ENCODE results near the gene COL9A2. TPM values are rescaled to one million over a fixed set of nuclear protein-coding genes. Genes with fewer than 3 reads are reported as not detected.

The COL9A2 gene
- total and polyA plus RNA-seq, 9 donors: 0.30 to 5.7 (median 1.7) TPM

DNA sequence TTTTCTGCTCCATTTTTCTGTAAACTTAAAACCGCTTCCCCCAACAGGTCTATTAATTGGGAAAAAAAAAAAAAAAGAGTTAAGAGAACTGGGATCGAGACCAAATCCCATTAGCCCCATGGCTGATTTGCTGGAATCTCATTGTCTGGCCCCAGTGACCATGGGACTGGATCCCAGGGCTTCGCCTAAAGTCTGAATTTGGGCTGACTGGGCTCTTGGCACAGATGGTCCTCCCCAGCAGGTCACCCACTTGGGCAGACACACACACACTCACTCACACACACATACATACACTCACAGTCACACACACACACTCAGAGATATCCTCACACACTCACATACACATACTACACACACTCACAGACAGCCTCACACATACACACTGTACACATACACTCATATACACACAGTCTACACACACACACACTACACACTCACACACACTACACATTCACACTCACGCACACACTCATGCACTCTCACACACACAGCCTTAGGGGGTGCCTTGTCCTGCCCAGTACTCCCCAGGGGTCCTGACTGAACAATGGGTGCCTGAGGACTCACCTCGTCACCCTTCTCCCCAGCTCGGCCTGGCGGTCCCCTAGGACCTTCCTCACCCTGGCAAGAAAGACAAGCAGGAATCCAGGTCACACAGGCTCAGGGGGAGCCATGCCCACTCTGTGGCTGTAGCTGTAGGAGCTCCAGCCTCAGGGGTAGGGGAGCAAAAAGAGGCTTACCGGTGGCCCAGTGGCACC lies 7.5 kb downstream of the COL9A2 start:
- Histone ChIP-seq H3K9me3 (no peaks in the 10 kb centered on the region), H3K27ac (no peak overlapping the region), H3K27me3 (no peaks in the 10 kb centered on the region), H3K4me3 (no peak overlapping the region), H3K4me1 (ENCODE audit: insufficient read depth) (peaks cover 7% of the 10 kb centered on the region), H3K36me3 (no peaks in the 10 kb centered on the region)
- intact Hi-C loops (cut with DNase I): loop anchor here in 3 of 4 donors (10.0 kb wide), 2 partner anchors 155 to 165 kb away; no protein-coding TSS in a partner anchor
- no peak for TF ChIP-seq EP300 (IDR thresholded peaks at IDR 0.05)
- TF ChIP-seq POLR2A (IDR thresholded peaks at IDR 0.05): no peak
- TF ChIP-seq, protein P1, sequence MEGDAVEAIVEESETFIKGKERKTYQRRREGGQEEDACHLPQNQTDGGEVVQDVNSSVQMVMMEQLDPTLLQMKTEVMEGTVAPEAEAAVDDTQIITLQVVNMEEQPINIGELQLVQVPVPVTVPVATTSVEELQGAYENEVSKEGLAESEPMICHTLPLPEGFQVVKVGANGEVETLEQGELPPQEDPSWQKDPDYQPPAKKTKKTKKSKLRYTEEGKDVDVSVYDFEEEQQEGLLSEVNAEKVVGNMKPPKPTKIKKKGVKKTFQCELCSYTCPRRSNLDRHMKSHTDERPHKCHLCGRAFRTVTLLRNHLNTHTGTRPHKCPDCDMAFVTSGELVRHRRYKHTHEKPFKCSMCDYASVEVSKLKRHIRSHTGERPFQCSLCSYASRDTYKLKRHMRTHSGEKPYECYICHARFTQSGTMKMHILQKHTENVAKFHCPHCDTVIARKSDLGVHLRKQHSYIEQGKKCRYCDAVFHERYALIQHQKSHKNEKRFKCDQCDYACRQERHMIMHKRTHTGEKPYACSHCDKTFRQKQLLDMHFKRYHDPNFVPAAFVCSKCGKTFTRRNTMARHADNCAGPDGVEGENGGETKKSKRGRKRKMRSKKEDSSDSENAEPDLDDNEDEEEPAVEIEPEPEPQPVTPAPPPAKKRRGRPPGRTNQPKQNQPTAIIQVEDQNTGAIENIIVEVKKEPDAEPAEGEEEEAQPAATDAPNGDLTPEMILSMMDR (IDR thresholded peaks at IDR 0.05): no peak
- DNase-seq: peak in 2 of 5 donors; percentile 21 to 22
- WGBS, 3 donors: 68 to 70% (median 70%) methylated on average over 8 of the region's 8 CpGs

DNA sequence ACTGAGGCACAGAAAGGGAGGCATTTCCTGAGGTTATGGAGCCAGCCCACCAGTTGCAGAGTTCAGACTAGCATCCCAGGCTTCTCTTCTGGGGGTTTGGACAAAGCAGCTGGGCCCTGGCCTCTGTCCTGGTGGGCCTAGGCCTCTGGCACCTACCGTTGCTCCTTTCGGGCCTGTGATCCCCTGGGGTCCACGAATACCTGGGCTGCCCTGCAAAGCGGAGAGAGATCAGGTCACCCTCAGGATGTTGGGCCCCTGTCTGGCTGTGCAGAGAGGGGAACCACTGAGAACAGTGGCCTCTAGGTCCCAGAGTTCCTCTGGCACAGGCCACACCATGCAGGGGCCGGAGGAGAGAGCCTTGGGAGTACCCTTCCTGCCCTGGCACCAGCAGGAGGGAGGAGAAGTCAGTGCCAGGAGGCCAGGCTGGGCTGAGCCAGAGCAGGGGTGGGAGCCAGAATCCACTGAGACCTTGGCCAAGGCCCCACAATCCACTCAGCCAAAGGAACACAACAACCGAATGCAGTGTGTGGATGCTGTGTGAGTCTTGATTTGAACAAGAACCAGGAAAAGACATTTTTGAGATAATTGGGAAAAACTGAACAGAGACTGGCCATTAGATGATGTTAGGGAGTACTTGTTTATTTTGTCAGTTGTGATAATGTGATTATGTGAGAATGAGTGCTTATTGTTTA lies 8.9 kb downstream of the COL9A2 start:
- Histone ChIP-seq H3K9me3 (no peaks in the 10 kb centered on the region), H3K4me3 (no peak overlapping the region), H3K27me3 (no peaks in the 10 kb centered on the region), H3K36me3 (no peaks in the 10 kb centered on the region), H3K27ac (no peak overlapping the region), H3K4me1 (ENCODE audit: insufficient read depth) (peaks cover 7% of the 10 kb centered on the region)
- peak in 3 of 5 donors; percentile 38 to 61 (median 60) for DNase-seq
- 13 to 34% (median 33%) methylated on average over 3 to 6 of the region's 6 CpGs for WGBS, 3 donors
- TF ChIP-seq, protein P1 (IDR thresholded peaks at IDR 0.05): no peak
- TF ChIP-seq EP300 (IDR thresholded peaks at IDR 0.05) (no peak), POLR2A (IDR thresholded peaks at IDR 0.05) (no peak)
- intact Hi-C loops (cut with DNase I): no loop called here

DNA sequence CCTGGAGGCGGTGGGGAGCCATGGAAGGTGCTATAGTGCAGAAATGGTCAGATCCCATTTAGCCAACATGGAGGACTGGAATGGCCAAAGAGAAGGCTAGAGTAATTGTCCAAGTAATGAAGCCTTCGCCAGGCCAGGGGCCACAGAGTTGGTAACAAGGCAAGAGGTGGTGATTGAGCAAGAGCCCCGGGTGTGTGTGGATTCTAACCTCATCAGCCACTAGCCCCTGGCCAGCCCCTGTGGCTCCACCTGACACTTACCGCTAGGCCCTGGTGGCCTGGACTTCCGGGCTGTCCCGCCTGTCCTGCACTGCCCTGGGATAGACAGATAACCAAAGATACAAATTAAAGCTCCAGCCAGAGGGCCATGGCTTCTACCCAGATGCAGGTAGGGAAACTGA lies 9.9 kb downstream of the COL9A2 start:
- WGBS, 3 donors: 92 to 97% (median 95%) methylated on average over 6 of the region's 6 CpGs
- intact Hi-C loops (cut with DNase I): no loop called here
- Histone ChIP-seq H3K27ac (no peak overlapping the region), H3K4me3 (no peak overlapping the region), H3K4me1 (ENCODE audit: insufficient read depth) (peaks cover 7% of the 10 kb centered on the region), H3K36me3 (no peaks in the 10 kb centered on the region), H3K27me3 (no peaks in the 10 kb centered on the region), H3K9me3 (no peaks in the 10 kb centered on the region)
- no peak for DNase-seq
- TF ChIP-seq POLR2A (IDR thresholded peaks at IDR 0.05) (no peak), EP300 (IDR thresholded peaks at IDR 0.05) (no peak)
- TF ChIP-seq, protein P1 (IDR thresholded peaks at IDR 0.05): no peak

DNA sequence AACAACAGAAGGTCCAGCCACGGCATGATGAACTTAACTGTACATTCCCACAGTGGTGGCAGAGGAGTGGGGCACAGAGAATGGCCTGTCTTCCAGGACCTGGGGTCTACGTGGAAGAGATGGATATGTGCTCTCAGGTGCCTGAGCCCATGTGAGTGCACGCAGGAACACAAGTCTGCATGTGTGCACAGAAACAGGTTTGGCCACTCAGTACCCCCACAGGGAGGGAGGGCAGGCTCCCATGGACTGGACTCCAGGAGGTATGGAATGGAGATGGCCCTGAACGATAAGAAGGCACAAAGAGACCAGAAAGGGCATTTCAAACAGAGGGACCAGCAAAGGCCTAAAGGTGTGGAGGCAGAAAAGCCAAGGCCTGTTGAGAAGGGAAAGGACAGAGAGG lies 10.8 kb downstream of the COL9A2 start:
- 92 to 97% (median 92%) methylated on average over 4 of the region's 4 CpGs for WGBS, 3 donors
- TF ChIP-seq EP300 (IDR thresholded peaks at IDR 0.05) (no peak), POLR2A (IDR thresholded peaks at IDR 0.05) (no peak)
- TF ChIP-seq, protein P1 (IDR thresholded peaks at IDR 0.05): no peak
- Histone ChIP-seq H3K36me3 (no peaks in the 10 kb centered on the region), H3K27me3 (no peaks in the 10 kb centered on the region), H3K4me1 (ENCODE audit: insufficient read depth) (peaks cover 7% of the 10 kb centered on the region), H3K27ac (no peak overlapping the region), H3K9me3 (no peaks in the 10 kb centered on the region), H3K4me3 (no peak overlapping the region)
- DNase-seq: no peak
- intact Hi-C loops (cut with DNase I): no loop called here
